ENCODE data around the gene CITED2.

Gene CITED2

GRCh38 chr6:139375226-139376016 is 973 bp upstream of the CITED2 start (continued):
- TF ChIP-seq KLF17 (tag by site-specific recombination; IDR thresholded peaks at IDR 0.05) = peak; percentile 72
- no peak for TF ChIP-seq ZNF211 (tag by site-specific recombination; IDR thresholded peaks at IDR 0.05; ENCODE audit: low read depth)
- TF ChIP-seq HOXA7 (CRISPR knock-in tag; IDR thresholded peaks at IDR 0.05; ENCODE audit: borderline replicate concordance) = no peak
- peak; percentile 75 for TF ChIP-seq ZNF792 (tag by site-specific recombination; IDR thresholded peaks at IDR 0.05)
- TF ChIP-seq ZFP3 (tag by site-specific recombination; IDR thresholded peaks at IDR 0.05; ENCODE audit: low read depth) = no peak
- TF ChIP-seq PRDM4 (tag by site-specific recombination; IDR thresholded peaks at IDR 0.05) = peak; percentile 25; the same call in 1 of the 2 replicates
- no peak for TF ChIP-seq ZNF37A (tag by site-specific recombination; IDR thresholded peaks at IDR 0.05)
- TF ChIP-seq PRDM6 (tag by site-specific recombination; IDR thresholded peaks at IDR 0.05) = no peak; the same call in 1 of the 2 replicates
- TF ChIP-seq ZNF701 (tag by site-specific recombination; IDR thresholded peaks at IDR 0.05) = no peak
- TF ChIP-seq ZNF221 (tag by site-specific recombination; IDR thresholded peaks at IDR 0.05; ENCODE audit: borderline replicate concordance) = no peak
- peak; percentile 55; the same call in 1 of the 2 replicates for TF ChIP-seq ZNF518A (tag by site-specific recombination; conservative IDR thresholded peaks at IDR 0.05; ENCODE audit: low read depth)
- 0 out of 2 replicates have a peak, but pooled peaks have one; percentile 49 for TF ChIP-seq WT1 (tag by site-specific recombination; IDR thresholded peaks at IDR 0.05)
- no peak for TF ChIP-seq ZNF19 (tag by site-specific recombination; IDR thresholded peaks at IDR 0.05; ENCODE audit: low read depth)
- peak; percentile 95 for TF ChIP-seq ZSCAN16 (tag by site-specific recombination; IDR thresholded peaks at IDR 0.05)
- TF ChIP-seq PATZ1 (tag by site-specific recombination; IDR thresholded peaks at IDR 0.05) = peak; percentile 83
- TF ChIP-seq ZNF488 (tag by site-specific recombination; IDR thresholded peaks at IDR 0.05) = no peak
- TF ChIP-seq ZNF148 (tag by site-specific recombination; IDR thresholded peaks at IDR 0.05; ENCODE audit: borderline replicate concordance) = no peak
- TF ChIP-seq ZNF248 (tag by site-specific recombination; IDR thresholded peaks at IDR 0.05) = no peak
- TF ChIP-seq ZFP69B (tag by site-specific recombination; IDR thresholded peaks at IDR 0.05) = peak; percentile 89
- TF ChIP-seq GLI2 (tag by site-specific recombination; IDR thresholded peaks at IDR 0.05; ENCODE audit: borderline replicate concordance, low read depth) = no peak
